Transverse colon (tissue), 4 donors: ENCODE measurements around the gene ATAT1.

Experiments
- POLR2AphosphoS5 ChIP-seq, 3 donors: sonication (generic); formaldehyde crosslinking; IDR thresholded peaks; one replicate each; pipeline ENCODE4 v1.6.1; 2016; ENCODE audit warnings: antibody characterized with exemption in 3 of 3
- TF ChIP-seq, protein P1 (sequence below), 5 experiments: fragments of 200-600 bp in 3 of 5; fragments of 450-650 bp in 2 of 5; sonication (generic) in 3 of 5; IDR thresholded peaks; 1 replicate in 2 of 5; 2 replicates in 3 of 5; pipeline ENCODE4 v1.5.1; 2016 to 2017; ENCODE audit warnings: antibody characterized with exemption in 5 of 5, inconsistent platforms in 3 of 5, mild to moderate bottlenecking in 2 of 5, moderate library complexity in 1 of 5

DNA sequence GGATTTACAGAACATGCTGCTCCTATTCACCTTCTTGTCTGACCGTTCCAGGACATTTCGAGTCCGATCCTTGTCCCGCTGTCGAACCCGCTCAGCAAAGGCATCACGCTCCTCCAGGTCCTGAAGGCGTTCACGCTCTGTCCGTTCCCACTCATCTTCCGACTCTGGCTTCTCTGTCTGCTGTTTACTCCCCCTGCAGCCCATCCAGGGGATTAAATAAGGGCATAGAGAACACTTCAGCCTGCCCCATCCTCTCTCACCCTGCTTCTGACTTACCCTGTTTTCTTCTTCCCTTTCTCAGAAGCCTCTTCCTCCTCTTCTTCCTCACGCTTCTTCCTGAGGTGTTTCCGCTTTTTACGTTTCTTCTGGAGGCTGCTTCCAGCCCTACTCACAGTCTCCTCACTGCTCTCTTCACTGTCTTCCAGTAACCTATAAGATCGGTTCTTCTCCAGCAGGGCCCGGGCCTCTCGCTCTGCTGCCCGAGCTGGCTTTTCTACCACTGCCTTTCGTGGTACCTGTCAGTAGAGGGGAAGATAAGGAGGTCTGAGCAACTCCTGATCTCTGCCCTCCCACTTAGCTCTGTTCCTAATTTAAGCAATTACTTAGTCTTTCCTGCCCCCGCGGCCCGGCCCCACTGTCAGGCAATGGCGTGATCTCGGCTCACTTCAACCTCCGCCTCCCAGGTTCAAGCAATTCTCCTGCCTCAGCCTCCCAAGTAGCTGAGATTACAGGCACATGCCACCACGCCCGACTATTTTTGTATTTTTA lies 44.3 kb downstream of the ATAT1 start:
- TF ChIP-seq, protein P1, sequence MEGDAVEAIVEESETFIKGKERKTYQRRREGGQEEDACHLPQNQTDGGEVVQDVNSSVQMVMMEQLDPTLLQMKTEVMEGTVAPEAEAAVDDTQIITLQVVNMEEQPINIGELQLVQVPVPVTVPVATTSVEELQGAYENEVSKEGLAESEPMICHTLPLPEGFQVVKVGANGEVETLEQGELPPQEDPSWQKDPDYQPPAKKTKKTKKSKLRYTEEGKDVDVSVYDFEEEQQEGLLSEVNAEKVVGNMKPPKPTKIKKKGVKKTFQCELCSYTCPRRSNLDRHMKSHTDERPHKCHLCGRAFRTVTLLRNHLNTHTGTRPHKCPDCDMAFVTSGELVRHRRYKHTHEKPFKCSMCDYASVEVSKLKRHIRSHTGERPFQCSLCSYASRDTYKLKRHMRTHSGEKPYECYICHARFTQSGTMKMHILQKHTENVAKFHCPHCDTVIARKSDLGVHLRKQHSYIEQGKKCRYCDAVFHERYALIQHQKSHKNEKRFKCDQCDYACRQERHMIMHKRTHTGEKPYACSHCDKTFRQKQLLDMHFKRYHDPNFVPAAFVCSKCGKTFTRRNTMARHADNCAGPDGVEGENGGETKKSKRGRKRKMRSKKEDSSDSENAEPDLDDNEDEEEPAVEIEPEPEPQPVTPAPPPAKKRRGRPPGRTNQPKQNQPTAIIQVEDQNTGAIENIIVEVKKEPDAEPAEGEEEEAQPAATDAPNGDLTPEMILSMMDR (IDR thresholded peaks at IDR 0.05) = no peak
- TF ChIP-seq POLR2AphosphoS5 (IDR thresholded peaks at IDR 0.05) = no peak
